ENCODE results near the gene STXBP6.

DNA sequence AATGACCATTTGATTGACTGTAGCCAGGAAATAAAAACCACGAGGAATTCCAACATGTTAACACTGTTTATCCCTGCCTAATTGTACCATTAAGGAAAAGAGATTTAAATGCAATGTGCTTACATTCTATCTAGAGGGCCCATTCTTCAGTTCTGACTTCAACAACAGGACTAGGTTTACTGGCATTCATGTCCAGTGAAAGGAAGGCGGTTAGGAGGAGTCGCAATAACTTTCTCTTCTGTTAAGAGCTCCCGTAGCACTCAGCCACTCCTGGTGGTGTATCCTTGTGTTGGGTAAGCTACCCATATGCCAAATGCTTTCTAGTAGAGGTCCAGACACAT is 154.7 kb downstream of the STXBP6 start:
- TF ChIP-seq, protein P1, sequence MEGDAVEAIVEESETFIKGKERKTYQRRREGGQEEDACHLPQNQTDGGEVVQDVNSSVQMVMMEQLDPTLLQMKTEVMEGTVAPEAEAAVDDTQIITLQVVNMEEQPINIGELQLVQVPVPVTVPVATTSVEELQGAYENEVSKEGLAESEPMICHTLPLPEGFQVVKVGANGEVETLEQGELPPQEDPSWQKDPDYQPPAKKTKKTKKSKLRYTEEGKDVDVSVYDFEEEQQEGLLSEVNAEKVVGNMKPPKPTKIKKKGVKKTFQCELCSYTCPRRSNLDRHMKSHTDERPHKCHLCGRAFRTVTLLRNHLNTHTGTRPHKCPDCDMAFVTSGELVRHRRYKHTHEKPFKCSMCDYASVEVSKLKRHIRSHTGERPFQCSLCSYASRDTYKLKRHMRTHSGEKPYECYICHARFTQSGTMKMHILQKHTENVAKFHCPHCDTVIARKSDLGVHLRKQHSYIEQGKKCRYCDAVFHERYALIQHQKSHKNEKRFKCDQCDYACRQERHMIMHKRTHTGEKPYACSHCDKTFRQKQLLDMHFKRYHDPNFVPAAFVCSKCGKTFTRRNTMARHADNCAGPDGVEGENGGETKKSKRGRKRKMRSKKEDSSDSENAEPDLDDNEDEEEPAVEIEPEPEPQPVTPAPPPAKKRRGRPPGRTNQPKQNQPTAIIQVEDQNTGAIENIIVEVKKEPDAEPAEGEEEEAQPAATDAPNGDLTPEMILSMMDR (IDR thresholded peaks at IDR 0.05): no peak
- no peak for TF ChIP-seq POLR2A (IDR thresholded peaks at IDR 0.05)
- TF ChIP-seq EP300 (IDR thresholded peaks at IDR 0.05): no peak
